GM18520 (cell line): Measurements from ENCODE around the gene PTPN20.

ENCODE experiments used
- ATAC-seq: cut with Tn5 transposase; IDR thresholded peaks from one replicate; pipeline ENCODE4 v1.9.1; 2021; ENCODE audit not compliant: unreplicated experiment

Gene PTPN20

GRCh38 chr10:47031901-47032465 lies 120.8 kb downstream of the PTPN20 start:
- no peak for ATAC-seq

- ATAC-seq = no peak
Observed at GRCh38 chr10:47033081-47033480, 121.9 kb downstream of the PTPN20 start.

GRCh38 chr10:47033541-47034270 lies 122.5 kb downstream of the PTPN20 start:
- ATAC-seq = no peak

GRCh38 chr10:47034441-47035051 lies 123.3 kb downstream of the PTPN20 start:
- ATAC-seq = no peak

- no peak for ATAC-seq
Observed at GRCh38 chr10:47035171-47035818, 124.1 kb downstream of the PTPN20 start.

- no peak for ATAC-seq
Observed at GRCh38 chr10:47035819-47036337, 124.7 kb downstream of the PTPN20 start.

GRCh38 chr10:47036771-47037170 lies 125.5 kb downstream of the PTPN20 start:
- ATAC-seq = no peak

- no peak for ATAC-seq
Observed at GRCh38 chr10:47037654-47038425, 126.6 kb downstream of the PTPN20 start.

GRCh38 chr10:47038881-47039561 lies 127.8 kb downstream of the PTPN20 start:
- ATAC-seq = no peak

GRCh38 chr10:47039562-47039913 lies 128.3 kb downstream of the PTPN20 start:
- ATAC-seq = no peak

- ATAC-seq = no peak
Observed at GRCh38 chr10:47040041-47040491, 128.8 kb downstream of the PTPN20 start.

- ATAC-seq = no peak
Observed at GRCh38 chr10:47040681-47041080, 129.5 kb downstream of the PTPN20 start.

- no peak for ATAC-seq
Observed at GRCh38 chr10:47041396-47042198, 130.4 kb downstream of the PTPN20 start.

- ATAC-seq = no peak
Observed at GRCh38 chr10:47042199-47042473, 130.9 kb downstream of the PTPN20 start.

- no peak for ATAC-seq
Observed at GRCh38 chr10:47042780-47043750, 131.8 kb downstream of the PTPN20 start.

GRCh38 chr10:47043928-47044538 lies 132.8 kb downstream of the PTPN20 start:
- no peak for ATAC-seq

GRCh38 chr10:47044741-47045140 lies 133.5 kb downstream of the PTPN20 start:
- ATAC-seq = no peak

- ATAC-seq = no peak
Observed at GRCh38 chr10:47045331-47045861, 134.2 kb downstream of the PTPN20 start.
